ENCODE data around the gene NTNG2. TPM values are rescaled to one million over a fixed set of nuclear protein-coding genes. Genes with fewer than 3 reads are reported as not detected.

The NTNG2 gene
- total and polyA plus RNA-seq, 2 donors (not counting 3 experiments of a cell fraction or from before 2014, with no cell fraction given), result 0.08 to 0.88 TPM

- H3K9me3 ChIP-seq (replicated peaks; ENCODE audit: control insufficient read depth, insufficient read depth, low read length), result no peaks in the 10 kb centered on the region
- TF ChIP-seq, protein P1, sequence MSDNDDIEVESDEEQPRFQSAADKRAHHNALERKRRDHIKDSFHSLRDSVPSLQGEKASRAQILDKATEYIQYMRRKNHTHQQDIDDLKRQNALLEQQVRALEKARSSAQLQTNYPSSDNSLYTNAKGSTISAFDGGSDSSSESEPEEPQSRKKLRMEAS (IDR thresholded peaks at IDR 0.05; ENCODE audit: insufficient read depth, insufficient read length), result no peak
- TF ChIP-seq POLR2AphosphoS5 (IDR thresholded peaks at IDR 0.05; ENCODE audit: insufficient read depth, low read depth, low read length) (no peak), MYC (IDR thresholded peaks at IDR 0.05; ENCODE audit: low read depth, low read length) (no peak), GATA2 (IDR thresholded peaks at IDR 0.05; ENCODE audit: insufficient read depth, insufficient read length, low read depth, low read length) (no peak), JUN (IDR thresholded peaks at IDR 0.05; ENCODE audit: borderline replicate concordance, insufficient read depth, insufficient read length, low read depth) (no peak), POLR2A (IDR thresholded peaks at IDR 0.05; ENCODE audit: low read depth, low read length) (no peak), EZH2 (IDR thresholded peaks at IDR 0.05; ENCODE audit: borderline replicate concordance, low read depth, low read length, severe bottlenecking) (no peak), FOS (IDR thresholded peaks at IDR 0.05; ENCODE audit: borderline replicate concordance, insufficient read depth, low read length) (no peak)
- TF ChIP-seq, protein P2, sequence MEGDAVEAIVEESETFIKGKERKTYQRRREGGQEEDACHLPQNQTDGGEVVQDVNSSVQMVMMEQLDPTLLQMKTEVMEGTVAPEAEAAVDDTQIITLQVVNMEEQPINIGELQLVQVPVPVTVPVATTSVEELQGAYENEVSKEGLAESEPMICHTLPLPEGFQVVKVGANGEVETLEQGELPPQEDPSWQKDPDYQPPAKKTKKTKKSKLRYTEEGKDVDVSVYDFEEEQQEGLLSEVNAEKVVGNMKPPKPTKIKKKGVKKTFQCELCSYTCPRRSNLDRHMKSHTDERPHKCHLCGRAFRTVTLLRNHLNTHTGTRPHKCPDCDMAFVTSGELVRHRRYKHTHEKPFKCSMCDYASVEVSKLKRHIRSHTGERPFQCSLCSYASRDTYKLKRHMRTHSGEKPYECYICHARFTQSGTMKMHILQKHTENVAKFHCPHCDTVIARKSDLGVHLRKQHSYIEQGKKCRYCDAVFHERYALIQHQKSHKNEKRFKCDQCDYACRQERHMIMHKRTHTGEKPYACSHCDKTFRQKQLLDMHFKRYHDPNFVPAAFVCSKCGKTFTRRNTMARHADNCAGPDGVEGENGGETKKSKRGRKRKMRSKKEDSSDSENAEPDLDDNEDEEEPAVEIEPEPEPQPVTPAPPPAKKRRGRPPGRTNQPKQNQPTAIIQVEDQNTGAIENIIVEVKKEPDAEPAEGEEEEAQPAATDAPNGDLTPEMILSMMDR (IDR thresholded peaks at IDR 0.05; ENCODE audit: extremely low read depth in 1 of 2, insufficient read depth in 1 of 2, low read depth in 1 of 2, low read length in 2 of 2), result no peak
- no peak overlapping the region for H2AFZ ChIP-seq (ENCODE audit: low read depth, low read length)
- H3K9me1 ChIP-seq (replicated peaks; ENCODE audit: control insufficient read depth, extremely low read depth, insufficient read depth, low read length), result no peaks in the 10 kb centered on the region
- no peaks in the 10 kb centered on the region for H3K79me2 ChIP-seq (ENCODE audit: control insufficient read depth, insufficient read depth, low read length)
- no TSS peak for BruUV-seq (replicated peaks)
- no peaks in the 10 kb centered on the region for H4K20me1 ChIP-seq (replicated peaks; ENCODE audit: control insufficient read depth, extremely low read depth, insufficient read depth, low read length)
- DNase-seq (ENCODE audit: low read depth, low spot score) (no peak), FAIRE-seq (no peak)
- intact Hi-C loops (cut with micrococcal nuclease), result no loop called here
- H3K27ac ChIP-seq (ENCODE audit: insufficient read depth, low read depth, low read length), result no peak overlapping the region
- CTCF ChIA-PET, result interaction anchor here (0.9 to 1.5 kb wide), 5 partner anchors 18 to 402 kb away, joined by 3 to 10 read pairs (median 3); no protein-coding TSS in a partner anchor
- H3K36me3 ChIP-seq (ENCODE audit: control insufficient read depth in 2 of 2, extremely low read depth in 1 of 2, insufficient read depth in 2 of 2, low read length in 2 of 2), result no peaks in the 10 kb centered on the region
- no peak overlapping the region for H3K4me2 ChIP-seq (ENCODE audit: insufficient read depth, low read length)
- H3K4me3 ChIP-seq (replicated peaks in 1 of 3; ENCODE audit: insufficient read depth in 1 of 3, low read depth in 1 of 3, low read length in 3 of 3), result no peak overlapping the region
- POLR2A ChIA-PET, result no interaction called here
- peaks cover 10% of the 10 kb centered on the region for H3K4me1 ChIP-seq (ENCODE audit: control insufficient read depth, extremely low read depth, insufficient read depth, low read length)
- dilution Hi-C loops (cut with MboI; ENCODE audit: extremely low pct_ligation_motif_present, low sequenced_read_pairs), result no loop called here
- H3K27me3 ChIP-seq (ENCODE audit: control insufficient read depth in 2 of 2, insufficient read depth in 2 of 2, low read length in 2 of 2), result peaks cover 55 to 64% of the 10 kb centered on the region in 2 experiments
- no peak overlapping the region for H3K9ac ChIP-seq (replicated peaks; ENCODE audit: extremely low read depth, insufficient read depth, low read length)
Measured at GRCh38 chr9:132164604-132165362, 2.9 kb downstream of the NTNG2 start.
